ENCODE measurements around the gene GPR21.

- TF ChIP-seq CTCF (IDR thresholded peaks at IDR 0.05), result no peak
- no peak for TF ChIP-seq POLR2A (IDR thresholded peaks at IDR 0.05)
Observed at GRCh38 chr9:123084256-123084655, 50.8 kb downstream of the GPR21 start.

Data from heart left ventricle (tissue), 13 donors.